Hindlimb muscle (tissue), 1 donor: ENCODE measurements around the gene WSCD1. TPM values are rescaled to one million over a fixed set of nuclear protein-coding genes. Genes with fewer than 3 reads are reported as not detected.
A peak's percentile ranks its signal among the peaks of the same experiment; 100 is the strongest.

ENCODE experiments used
- DNase-seq: peaks from one replicate; pipeline ENCODE4 v3.0.0-alpha.2; 2013
- polyA plus RNA-seq: library from polyadenylated mRNA; unstranded; fragments of 120-200 nt; gene quantifications from one replicate; pipeline ENCODE4 v1.2.1, GENCODE V29; 2013; ENCODE audit not compliant: insufficient read length

Gene WSCD1
- polyA plus RNA-seq, 1 donor: 45.0 TPM

DNA sequence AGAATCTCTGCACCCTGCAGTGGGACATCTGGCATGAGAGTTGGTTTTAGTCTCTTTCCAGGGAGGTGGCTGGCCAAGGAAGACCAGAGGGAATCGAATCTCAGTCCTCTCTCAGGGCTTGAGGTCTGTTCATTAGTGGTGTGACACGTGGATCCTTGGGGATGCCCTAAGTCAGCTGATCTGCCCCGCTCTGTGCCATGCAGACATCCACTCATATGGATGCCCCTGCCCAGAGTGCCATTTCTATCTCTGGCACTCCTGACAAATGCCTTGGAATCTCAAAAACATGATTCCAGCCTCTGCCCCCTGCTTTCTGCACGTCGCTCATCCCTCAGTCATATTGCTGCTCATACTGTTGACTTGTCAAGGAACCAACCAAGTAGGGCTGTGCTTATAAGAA is 38.8 kb downstream of the WSCD1 start:
- no peak for DNase-seq

DNA sequence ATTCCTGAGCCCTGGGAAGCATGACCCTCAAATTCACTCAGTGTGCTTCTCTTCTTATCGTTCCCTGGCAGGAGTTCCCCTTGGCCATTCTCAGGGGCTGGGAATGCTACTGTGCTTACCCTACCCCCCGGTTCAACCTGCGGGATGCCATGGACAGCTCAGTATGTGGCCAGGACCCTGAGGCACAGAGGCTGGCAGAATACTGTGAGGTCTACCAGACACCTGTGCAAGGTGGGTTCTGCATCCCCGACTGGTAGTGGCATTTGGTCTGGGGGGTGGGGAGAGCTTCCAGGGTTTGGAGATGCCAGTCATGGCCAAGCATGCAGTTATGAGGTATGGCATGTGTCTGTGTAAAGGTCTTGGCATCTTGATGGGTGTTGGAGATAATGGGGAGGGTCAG is 39.4 kb downstream of the WSCD1 start:
- no peak for DNase-seq

DNA sequence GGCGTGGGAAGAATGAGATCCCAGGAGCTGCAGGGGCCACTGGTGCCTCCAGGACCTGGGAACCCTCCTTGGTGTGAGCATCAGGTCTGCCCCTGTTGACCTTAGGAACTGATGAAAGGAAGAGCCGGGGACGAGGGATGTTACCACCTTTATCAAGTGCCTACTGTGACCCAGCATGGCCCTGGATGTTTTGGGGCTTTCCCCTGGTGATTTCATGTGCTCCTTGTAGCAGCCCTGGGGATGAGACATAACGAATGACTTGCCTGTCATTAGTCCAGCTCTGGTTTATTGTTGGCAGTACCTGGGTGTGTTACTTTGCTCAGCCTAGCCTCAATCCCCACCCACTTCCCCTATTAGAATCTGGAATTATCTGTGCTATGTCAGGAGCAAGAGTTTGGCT is 39.9 kb downstream of the WSCD1 start:
- no peak for DNase-seq

DNA sequence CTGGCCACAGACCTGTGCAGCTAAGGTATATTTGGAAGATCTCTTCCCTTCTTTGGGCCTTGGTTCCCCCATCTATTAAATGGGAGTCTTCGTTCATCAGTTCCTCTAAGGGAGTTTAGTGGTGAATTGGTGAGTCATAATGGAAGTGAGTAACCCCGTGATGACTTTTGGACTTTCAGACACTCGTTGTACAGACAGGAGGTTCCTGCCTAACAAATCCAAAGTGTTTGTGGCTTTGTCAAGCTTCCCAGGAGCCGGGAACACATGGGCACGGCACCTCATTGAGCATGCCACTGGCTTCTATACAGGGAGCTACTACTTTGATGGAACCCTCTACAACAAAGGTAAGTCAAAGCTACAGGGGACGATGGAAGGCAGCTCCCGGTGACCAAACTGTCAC is 40.4 kb downstream of the WSCD1 start:
- no peak for DNase-seq

DNA sequence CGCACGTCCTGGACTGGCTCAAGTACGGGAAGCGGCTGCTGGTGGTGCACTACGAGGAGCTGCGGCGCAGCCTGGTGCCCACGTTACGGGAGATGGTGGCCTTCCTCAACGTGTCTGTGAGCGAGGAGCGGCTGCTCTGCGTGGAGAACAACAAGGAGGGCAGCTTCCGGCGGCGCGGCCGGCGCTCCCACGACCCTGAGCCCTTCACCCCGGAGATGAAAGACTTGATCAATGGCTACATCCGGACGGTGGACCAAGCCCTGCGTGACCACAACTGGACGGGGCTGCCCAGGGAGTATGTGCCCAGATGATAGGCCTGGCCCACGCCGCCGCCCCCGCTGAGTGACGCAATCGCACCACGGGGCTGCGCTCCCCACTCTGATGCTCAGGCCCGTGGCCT is 50.2 kb downstream of the WSCD1 start:
- DNase-seq: no peak

DNA sequence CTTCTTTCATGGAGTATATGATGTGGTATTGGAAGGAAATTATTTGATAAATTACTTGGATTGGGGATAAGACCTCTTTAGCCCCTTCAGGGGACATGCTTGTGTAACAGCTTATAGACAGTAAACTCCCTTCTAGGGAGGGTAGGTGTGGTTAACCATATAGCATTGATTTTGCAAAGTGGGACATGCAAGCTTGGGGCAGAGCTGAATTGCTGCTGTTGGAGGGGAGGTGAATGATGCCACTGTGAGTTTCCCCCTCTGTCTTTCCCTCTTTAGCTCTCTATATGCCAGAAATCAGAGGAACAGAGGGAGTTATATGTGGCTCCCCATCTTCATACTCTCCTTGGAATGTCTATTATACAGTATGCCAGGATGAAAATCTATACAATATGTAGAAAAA is 54.7 kb downstream of the WSCD1 start:
- no peak for DNase-seq

DNA sequence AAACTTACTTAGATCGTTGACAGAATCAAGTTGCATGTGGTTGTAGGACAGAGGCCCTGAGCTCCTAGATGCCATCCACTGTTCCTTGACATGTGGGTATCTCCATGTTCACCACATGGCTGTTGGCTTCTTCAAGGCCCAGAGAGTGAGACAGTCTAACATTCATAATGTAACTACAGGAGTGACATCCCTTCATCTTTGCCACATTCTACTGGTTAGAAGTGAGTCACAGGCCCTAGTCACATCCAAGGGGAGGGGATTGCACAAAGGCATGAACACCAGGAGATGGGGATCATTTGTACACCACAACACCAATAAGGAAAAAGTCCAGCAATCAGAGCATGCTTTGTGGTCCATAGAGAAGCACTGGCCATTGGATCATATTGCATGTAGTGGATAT is 56.6 kb downstream of the WSCD1 start:
- DNase-seq: no peak

DNA sequence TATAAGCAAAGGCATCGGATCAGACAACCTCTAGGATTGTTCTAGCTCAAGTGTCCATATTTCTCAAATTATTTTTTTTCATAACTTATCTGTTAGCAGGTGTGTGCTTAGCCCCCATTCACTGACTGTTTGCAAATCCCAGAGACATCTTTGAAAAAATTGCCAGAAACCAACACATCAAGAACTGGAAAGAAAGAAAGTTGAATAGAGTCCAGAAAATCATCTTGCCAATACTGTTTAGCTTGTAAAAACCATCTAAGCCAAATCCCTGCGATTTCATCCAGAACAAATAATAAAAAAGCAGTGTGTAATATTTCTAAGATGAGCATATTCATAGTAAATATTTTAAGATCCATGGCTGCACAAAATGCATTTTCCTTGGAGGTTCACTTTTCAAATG is 64.5 kb downstream of the WSCD1 start:
- no peak for DNase-seq

DNA sequence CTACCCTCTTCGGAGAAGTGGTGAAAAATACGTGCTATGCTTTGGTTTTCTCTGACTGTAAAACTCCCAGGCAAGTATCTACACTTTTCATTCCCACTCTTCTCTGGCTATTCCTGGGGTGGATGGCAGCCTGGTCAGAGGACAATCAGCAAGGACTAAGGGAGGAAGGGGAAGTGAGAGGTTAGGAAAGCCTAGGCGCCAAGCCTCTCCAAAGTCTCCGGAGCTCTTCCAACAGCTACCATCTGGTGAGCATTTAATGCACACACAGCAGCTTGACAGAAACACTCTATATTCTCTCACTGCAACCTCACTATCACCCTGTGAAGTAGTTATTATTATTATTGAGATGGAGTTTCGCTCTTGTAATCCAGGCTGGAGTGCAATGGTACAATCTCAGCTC is 65.1 kb downstream of the WSCD1 start:
- DNase-seq: no peak

DNA sequence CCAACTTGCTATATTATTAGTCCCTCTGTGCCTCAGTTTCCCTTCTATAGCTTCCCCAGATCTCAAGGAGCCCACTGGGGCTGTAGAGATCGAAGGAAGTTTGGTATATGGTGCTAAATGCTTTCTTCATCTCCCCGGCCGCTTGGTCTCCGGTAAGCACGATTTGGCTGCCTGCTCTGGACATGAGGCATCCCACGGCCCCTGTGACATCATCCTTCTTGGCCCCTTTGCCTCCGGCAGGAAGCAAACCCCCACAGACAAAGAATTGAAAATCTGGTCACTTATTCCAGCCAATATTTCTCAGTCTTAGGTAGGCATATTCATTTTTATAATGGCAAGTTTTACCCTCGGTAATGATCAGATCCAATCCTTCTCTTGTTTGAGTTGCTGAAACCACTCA is 65.8 kb downstream of the WSCD1 start:
- DNase-seq: no peak

DNA sequence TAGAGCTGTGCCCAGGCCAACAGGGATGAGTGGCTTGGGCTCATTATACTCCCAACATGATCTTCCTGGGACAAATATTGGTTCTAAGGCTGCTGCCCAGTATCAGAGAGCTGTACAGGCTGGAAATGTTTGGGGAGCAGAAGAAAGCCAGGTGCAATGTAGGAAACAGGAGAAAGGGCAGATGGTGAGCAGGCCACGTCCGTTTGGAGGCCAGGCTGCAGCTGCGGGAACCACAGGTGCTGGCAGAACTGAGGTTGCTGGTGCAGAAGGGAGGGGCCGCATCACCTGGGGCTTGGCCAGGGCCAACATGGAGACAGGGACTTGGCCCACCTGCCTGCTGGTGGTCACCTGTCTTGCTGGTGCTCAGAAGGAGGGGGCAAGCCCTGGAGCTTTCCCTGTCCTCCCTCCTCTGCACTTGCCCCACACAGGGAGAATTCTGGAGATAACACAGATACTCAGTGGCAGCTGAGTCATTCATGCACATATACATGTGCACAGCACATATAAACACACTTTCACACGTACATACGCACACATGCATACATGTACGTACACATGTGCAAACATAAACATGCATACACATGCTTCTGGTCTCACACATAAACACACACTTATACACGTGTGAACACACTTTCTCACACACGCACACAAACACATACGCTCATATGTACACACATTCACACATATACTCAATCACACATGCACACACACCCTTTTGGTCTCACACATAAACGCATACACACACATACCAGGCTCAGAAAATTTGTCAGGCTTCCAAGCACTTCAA is 67.7 kb downstream of the WSCD1 start:
- no peak for DNase-seq

DNA sequence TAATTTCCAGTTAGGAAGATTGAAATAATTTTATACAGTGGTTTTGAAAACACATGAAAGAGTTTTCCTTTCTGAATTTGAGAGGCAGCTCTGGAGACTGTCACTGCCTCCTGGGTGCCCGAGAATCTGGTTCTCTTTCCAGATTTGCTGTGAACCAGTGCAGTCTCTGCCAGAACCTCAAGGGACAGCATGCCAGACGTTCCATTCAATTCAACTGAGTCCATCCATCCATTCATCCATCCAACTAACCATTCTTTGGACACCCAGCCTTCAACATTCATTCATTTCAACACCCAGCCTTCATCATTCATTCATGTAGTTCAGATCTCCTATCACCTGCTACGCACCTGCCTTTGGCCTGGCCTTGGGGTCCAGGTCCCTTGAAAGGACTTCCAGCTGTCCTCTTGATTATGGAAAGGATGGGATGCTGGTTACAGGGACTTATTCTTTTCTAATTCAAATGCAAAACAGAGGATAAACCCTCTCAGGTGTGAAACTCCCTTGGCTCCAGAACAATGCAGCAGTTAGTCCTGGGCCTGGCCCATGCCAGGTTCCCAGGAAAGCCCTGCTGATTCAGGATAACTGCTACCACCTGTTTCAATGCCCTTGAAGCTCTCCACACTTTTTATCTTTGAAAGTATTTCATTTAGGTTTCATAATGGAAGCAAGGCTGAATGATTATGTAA is 68.7 kb downstream of the WSCD1 start:
- no peak for DNase-seq

DNA sequence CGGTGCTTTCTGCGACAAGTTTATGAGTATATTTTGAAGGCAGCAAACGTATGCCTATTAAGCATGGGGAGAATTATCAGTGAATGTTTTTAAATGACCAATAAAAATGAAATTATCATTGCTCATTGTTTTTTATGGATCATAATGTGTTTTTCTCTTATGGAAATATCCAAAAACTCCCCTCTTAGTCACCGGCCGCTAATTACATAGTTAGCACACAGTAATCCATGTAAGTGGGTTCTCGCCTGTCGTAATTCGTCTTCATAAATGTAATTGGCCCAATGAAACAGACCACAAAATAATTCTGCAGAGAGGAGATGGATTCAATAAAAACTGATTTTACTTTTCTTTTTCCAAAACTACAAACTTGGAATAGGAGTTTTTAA is 69.3 kb downstream of the WSCD1 start:
- no peak for DNase-seq

DNA sequence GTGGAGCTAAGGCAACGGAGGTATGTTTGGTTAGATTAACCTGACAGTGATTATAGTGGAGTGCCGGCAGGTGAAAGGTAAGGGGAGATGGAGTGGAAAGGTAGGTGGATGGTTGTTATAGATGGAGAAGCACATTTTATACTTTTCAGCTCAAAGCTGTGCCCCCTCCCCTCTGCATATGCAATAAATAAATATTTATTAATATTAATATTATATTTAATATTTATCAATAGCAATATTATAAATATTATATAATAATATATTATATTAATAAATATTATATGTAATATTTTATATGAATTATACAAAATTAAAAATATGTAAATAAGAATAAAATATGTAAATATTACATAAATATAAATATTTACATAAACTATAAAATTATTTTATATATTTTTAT is 70.0 kb downstream of the WSCD1 start:
- DNase-seq: no peak

DNA sequence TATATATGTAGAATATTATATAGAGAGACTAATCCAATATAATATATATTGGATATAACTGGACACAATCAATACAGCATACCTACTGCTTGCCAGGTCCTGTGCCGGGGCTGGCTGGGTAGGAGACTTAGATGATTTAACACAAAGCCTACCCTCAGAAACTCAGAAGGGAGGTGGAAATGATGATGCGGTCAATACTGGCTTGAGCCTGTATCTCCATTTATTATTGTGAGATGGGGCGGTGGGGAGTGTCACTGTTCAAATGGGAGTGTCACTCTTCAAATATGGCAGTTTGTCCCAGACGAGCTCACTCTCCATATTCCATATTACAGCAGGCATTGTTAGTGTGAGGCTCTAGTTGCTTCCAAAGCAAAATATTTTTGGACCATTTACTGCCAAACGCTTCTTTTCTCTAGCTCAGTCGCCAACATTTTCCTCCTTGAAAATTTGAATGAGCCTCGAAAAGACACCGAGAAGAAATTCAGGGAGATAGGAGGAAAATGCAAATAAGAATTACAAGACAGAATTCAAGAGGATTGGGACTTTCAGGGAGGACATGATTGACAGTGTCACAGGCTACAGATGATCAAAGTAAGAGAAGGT is 70.7 kb downstream of the WSCD1 start:
- DNase-seq: no peak

DNA sequence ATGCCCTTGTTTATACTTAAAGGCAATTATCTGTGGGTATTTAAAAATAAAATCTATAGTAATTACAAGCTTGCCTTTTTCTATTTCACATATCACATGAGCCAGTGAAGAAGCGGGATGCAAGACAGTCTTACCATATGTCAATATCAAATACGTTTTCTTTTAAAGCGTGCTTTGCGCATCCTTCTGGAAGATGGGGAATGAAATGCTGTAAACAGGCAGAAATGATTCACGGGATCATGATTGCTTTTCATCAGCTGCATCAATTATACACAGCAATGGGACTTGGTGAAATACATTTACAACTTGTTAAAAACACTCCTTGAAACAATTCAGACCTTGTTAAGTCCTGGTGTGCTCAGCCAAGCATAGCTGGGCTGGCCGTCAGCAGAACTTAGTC is 72.5 kb downstream of the WSCD1 start:
- DNase-seq: no peak

DNA sequence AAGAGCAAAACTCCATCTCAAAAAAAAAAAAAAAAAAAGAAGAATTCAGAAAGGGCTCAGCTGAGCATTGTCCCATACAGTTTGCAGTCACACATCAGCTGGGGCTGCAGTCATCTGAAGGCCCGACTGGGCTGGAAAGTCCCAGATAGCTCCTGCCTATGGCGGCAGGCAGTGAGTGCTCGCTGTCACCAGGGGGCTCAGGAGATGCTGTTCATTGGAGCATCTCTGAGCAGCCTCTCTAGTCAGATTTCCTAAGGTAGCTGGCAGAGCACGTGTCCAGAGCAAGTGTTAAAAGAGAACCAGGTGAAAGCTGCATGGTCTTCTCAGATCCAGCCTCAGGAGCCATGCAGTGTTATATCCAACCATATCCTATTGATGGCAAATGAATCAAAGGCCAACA is 75.8 kb downstream of the WSCD1 start:
- DNase-seq: no peak

DNA sequence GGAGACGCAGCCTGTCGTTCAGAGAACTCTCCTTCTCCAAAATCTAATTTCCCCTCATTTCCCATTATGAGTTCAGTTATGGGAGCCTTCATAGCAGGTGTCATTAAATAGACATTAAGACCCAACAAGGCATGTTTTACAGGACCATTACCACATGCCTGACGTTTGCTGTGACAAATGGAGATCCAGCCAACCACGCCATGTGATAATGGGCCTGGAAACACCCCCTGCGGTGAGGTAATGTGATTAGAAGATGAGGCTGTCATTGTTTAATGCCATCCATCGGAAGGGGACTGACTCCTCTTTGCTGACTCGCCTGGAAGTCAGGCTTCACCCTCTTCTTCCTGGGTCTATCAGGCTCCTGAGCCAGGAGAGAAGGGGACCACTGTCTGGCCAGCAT is 76.9 kb downstream of the WSCD1 start:
- no peak for DNase-seq

DNA sequence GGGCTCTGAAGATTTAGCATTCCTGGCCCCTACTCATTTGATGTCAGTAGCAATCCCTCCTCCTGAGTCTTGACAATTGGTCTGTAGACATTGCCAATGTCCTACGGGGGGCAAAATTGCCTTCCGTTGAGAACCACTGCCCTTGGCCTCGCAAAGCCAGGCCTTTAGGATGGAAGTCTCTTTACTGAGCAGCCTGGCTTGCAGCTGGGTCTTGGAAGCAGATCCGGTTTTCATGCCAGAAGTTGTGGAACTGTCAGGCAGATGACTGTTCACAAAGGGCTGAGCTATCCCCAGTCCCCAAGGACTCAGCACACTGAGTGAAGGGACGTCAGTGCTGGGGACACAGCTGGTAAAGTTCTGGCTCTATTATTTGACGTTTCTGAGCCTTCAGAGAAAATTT is 83.2 kb downstream of the WSCD1 start:
- peak; percentile 12 for DNase-seq

DNA sequence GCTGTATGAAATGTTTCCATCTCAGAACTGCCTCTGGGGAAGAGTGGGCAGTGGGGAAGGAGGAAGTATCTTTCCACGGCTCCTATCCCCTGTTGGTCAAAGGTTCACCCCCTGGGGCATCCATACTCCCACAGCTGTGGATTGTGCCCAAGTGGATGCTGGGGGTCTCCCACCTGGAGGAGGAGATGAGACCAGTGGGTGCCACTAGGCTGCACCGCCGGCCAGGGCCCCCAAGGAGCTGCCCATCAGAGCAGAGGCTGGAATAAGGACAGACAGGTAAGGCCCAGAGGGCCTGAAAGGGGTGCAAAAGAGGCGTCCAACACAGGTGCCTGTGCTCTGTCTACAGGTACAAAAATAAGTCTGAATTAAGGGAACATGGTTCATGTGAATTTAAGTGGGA is 87.5 kb downstream of the WSCD1 start:
- no peak for DNase-seq

DNA sequence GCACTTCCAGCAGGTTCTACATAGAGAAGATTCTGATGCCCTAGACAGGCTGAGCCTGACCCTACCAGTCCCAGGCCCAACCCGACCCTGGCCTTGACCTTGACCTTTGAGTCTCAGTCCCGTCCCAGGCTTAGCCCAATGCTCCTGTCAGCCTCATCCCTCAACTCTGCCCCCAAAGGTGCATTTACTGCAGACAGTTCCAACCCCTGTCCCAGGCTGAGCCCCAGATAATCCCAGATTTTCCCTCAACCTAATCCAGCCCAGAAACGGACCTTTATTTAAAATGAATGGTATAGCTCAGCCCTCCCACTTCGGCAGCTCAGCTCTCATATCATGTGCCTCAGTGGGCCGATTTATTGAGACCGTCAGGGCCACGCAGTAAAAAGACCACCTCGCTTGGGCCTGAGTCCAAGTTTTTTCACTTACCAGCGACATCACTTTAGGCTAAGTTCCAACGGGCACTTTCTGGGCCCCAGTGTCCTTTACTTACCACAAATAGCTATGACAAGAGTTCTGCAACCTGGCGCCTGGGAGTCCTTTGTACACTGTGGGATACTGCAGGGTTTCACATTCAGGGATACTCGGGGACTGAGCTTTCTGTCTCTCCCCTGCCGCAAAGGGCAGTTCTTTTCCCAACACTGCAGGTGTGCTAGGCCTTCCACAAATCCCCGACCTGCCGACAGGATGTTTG is 89.5 kb downstream of the WSCD1 start:
- no peak for DNase-seq

DNA sequence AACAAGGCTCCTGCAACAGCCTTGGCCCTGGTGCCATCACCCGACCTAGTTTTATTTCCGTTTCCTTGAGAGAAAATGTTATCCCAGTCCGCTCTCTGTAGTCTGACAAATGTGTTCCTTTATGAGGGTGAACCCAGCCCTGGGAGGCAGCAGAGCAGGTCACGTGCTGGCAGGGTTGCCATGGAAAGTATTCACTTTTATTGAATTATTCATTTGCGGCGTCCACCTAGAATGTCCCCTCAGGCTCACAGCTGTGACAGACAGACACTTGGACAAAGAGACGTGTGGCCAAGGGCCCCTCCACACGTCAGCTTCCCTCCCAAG is 90.0 kb downstream of the WSCD1 start:
- no peak for DNase-seq
